Measurements from ENCODE around the gene STUM. TPM values are rescaled to one million over a fixed set of nuclear protein-coding genes. Genes with fewer than 3 reads are reported as not detected.

Gene STUM
- total and polyA plus RNA-seq, 2 experiments from 2014 or later, result 0.07 TPM; not detected in 1

DNA sequence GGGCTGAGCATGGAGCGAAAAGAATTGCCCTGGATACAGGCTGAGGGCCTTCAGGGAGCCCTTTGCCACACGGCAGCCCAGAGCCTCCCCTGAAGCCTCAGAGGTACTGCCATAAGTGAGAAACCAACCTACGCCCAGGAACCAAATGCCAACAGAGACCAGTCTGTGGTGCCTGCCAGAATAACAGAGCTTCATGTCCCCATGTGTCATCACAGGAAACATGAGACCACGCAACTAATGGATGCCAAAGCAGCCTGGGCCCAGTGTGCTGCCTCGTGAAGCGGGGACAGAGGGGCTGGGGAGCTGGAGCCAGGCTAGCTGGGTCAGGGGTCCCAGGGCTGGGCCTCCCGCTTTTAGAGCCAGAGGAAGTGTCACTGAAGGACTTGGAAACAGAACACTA lies 18.7 kb upstream of the STUM start:
- TF ChIP-seq, protein P1, sequence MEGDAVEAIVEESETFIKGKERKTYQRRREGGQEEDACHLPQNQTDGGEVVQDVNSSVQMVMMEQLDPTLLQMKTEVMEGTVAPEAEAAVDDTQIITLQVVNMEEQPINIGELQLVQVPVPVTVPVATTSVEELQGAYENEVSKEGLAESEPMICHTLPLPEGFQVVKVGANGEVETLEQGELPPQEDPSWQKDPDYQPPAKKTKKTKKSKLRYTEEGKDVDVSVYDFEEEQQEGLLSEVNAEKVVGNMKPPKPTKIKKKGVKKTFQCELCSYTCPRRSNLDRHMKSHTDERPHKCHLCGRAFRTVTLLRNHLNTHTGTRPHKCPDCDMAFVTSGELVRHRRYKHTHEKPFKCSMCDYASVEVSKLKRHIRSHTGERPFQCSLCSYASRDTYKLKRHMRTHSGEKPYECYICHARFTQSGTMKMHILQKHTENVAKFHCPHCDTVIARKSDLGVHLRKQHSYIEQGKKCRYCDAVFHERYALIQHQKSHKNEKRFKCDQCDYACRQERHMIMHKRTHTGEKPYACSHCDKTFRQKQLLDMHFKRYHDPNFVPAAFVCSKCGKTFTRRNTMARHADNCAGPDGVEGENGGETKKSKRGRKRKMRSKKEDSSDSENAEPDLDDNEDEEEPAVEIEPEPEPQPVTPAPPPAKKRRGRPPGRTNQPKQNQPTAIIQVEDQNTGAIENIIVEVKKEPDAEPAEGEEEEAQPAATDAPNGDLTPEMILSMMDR (IDR thresholded peaks at IDR 0.05; ENCODE audit: poor library complexity), result no peak
- no peak overlapping the region for H3K4me2 ChIP-seq
- WGBS (ENCODE audit: low lambda C conversion rate, missing lambda C conversion rate), result 94% methylated on average over 7 of the region's 7 CpGs
- H3K27me3 ChIP-seq, result no peaks in the 10 kb centered on the region
- no peaks in the 10 kb centered on the region for H3K79me2 ChIP-seq
- no peaks in the 10 kb centered on the region for H3K9me2 ChIP-seq (replicated peaks; ENCODE audit: insufficient read depth)
- H2AFZ ChIP-seq, result no peak overlapping the region
- DNase-seq (ENCODE audit: low spot score), result no peak
- H3K27ac ChIP-seq, result no peak overlapping the region
- H3K4me3 ChIP-seq, result no peak overlapping the region
- no peaks in the 10 kb centered on the region for H4K20me1 ChIP-seq (ENCODE audit: insufficient read depth, poor library complexity, severe bottlenecking)
- no peaks in the 10 kb centered on the region for H3K9me3 ChIP-seq (ENCODE audit: low read depth)
- no peaks in the 10 kb centered on the region for H3K36me3 ChIP-seq (replicated peaks; ENCODE audit: insufficient read depth, low read depth)
- H3K4me1 ChIP-seq (ENCODE audit: insufficient read depth), result peaks cover 9% of the 10 kb centered on the region

DNA sequence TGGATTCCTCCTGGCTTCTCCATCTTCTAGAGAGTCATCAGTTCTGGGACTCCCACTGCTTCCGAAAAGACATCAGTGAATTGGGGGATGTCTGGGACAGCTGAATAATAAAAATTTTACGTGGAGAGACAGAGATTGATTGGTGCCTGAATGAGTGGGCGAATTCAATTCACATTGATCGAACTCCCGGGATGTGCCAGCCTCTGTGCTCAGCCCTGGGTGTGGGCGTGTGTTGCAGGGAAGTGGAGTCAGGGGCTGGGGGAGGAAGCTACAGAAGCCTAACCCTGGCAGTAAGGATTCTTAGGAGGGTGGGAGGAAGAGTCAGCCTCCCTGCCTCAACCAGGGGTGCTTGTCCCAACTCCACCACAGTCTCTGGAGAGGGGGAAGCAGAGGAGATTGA lies 18.0 kb upstream of the STUM start:
- Histone ChIP-seq H3K36me3 (replicated peaks; ENCODE audit: insufficient read depth, low read depth) (no peaks in the 10 kb centered on the region), H3K4me1 (ENCODE audit: insufficient read depth) (peaks cover 9% of the 10 kb centered on the region), H3K79me2 (no peaks in the 10 kb centered on the region), H3K27ac (no peak overlapping the region), H3K9me2 (replicated peaks; ENCODE audit: insufficient read depth) (no peaks in the 10 kb centered on the region), H3K9me3 (ENCODE audit: low read depth) (no peaks in the 10 kb centered on the region), H4K20me1 (ENCODE audit: insufficient read depth, poor library complexity, severe bottlenecking) (no peaks in the 10 kb centered on the region), H3K4me2 (no peak overlapping the region), H3K27me3 (no peaks in the 10 kb centered on the region), H3K4me3 (no peak overlapping the region), H2AFZ (no peak overlapping the region)
- TF ChIP-seq EZH2phosphoT487 (IDR thresholded peaks at IDR 0.05; ENCODE audit: low read depth, severe bottlenecking, unreplicated experiment), result no peak
- no peak for TF ChIP-seq EZH2 (IDR thresholded peaks at IDR 0.05; ENCODE audit: borderline replicate concordance)
- TF ChIP-seq, protein P1 (IDR thresholded peaks at IDR 0.05; ENCODE audit: poor library complexity), result no peak
- DNase-seq (ENCODE audit: low spot score), result no peak
- 97% methylated on average over 6 of the region's 6 CpGs for WGBS (ENCODE audit: low lambda C conversion rate, missing lambda C conversion rate)

DNA sequence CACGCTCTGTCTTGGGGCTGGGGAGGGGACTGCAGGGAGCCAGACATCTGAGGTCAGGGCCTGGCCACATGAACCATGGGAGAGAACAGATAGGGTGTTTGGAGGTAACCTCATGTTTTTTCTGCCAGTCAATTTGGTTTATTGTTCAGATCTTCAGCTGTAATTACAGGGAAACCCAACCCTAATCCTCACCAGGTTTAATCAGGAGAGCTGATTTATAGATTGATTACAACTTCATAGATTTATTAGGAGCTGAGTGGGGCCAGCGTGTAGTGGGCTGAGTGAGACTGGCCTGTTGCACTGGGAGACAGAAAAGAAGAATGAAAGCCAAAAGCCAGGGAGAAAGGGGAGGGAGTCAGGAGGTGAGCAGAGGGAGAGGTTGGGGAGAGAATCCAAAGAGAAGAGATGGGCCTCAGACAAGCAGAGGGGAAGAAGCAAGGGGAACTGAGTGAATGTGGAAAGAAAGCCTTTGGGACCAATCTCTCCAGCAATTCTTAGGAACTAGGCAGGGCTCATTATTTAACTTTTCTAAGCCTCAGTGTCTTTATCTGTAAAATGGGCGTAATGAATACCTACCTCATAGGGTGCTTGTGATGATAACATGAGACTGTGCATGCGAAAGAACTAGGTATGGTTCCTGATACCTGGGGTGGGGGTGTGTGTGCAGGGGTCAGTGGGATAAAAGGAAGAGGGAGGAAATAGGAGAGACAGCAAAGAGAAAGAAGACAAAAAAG lies 17.0 kb upstream of the STUM start:
- Histone ChIP-seq H3K27me3 (no peaks in the 10 kb centered on the region), H4K20me1 (ENCODE audit: insufficient read depth, poor library complexity, severe bottlenecking) (no peaks in the 10 kb centered on the region), H2AFZ (no peak overlapping the region), H3K36me3 (replicated peaks; ENCODE audit: insufficient read depth, low read depth) (no peaks in the 10 kb centered on the region), H3K9me2 (replicated peaks; ENCODE audit: insufficient read depth) (no peaks in the 10 kb centered on the region), H3K4me1 (ENCODE audit: insufficient read depth) (peaks cover 9% of the 10 kb centered on the region), H3K4me3 (no peak overlapping the region), H3K4me2 (no peak overlapping the region), H3K27ac (no peak overlapping the region), H3K79me2 (no peaks in the 10 kb centered on the region), H3K9me3 (ENCODE audit: low read depth) (no peaks in the 10 kb centered on the region)
- TF ChIP-seq EZH2 (IDR thresholded peaks at IDR 0.05; ENCODE audit: borderline replicate concordance) (no peak), EZH2phosphoT487 (IDR thresholded peaks at IDR 0.05; ENCODE audit: low read depth, severe bottlenecking, unreplicated experiment) (no peak)
- TF ChIP-seq, protein P1 (IDR thresholded peaks at IDR 0.05; ENCODE audit: poor library complexity), result no peak
- DNase-seq (ENCODE audit: low spot score), result no peak
- 86% methylated on average over 4 of the region's 4 CpGs for WGBS (ENCODE audit: low lambda C conversion rate, missing lambda C conversion rate)
